Astrocyte of the cerebellum (primary cell): ENCODE measurements around the gene TAGLN2.

Source experiments
- DNase-seq: peaks from one replicate; pipeline ENCODE4 v3.0.0-alpha.2; 2011; ENCODE audit warnings: low read depth
- H3K4me3 ChIP-seq: 2 replicates; pipeline ENCODE4 v1.5.1; 2011; ENCODE audit warnings: mild to moderate bottlenecking, low read depth, low read length, moderate library complexity
- in situ Hi-C: cut with HindIII; loops from 2 replicates; pipeline ENCODE4 v1.10.0; 2017; ENCODE audit warnings: low sequenced_read_pairs
- TF ChIP-seq, protein P1 (sequence below): IDR thresholded peaks from 2 replicates; pipeline ENCODE4 v1.5.1; 2012; ENCODE audit warnings: low read length, low read depth, moderate library complexity, mild to moderate bottlenecking; ENCODE audit errors: missing control alignments

TAGLN2 gene

GRCh38 chr1:159877695-159878444 is 47.4 kb downstream of the TAGLN2 start:
- in situ Hi-C loops: no loop called here
- TF ChIP-seq, protein P1, sequence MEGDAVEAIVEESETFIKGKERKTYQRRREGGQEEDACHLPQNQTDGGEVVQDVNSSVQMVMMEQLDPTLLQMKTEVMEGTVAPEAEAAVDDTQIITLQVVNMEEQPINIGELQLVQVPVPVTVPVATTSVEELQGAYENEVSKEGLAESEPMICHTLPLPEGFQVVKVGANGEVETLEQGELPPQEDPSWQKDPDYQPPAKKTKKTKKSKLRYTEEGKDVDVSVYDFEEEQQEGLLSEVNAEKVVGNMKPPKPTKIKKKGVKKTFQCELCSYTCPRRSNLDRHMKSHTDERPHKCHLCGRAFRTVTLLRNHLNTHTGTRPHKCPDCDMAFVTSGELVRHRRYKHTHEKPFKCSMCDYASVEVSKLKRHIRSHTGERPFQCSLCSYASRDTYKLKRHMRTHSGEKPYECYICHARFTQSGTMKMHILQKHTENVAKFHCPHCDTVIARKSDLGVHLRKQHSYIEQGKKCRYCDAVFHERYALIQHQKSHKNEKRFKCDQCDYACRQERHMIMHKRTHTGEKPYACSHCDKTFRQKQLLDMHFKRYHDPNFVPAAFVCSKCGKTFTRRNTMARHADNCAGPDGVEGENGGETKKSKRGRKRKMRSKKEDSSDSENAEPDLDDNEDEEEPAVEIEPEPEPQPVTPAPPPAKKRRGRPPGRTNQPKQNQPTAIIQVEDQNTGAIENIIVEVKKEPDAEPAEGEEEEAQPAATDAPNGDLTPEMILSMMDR: no peak
- H3K4me3 ChIP-seq: no peak overlapping the region
- DNase-seq: no peak

- TF ChIP-seq, protein P1: no peak
- no peak for DNase-seq
- in situ Hi-C loops: no loop called here
- no peak overlapping the region for H3K4me3 ChIP-seq
These were observed 51.7 kb downstream of the TAGLN2 start for GRCh38 chr1:159873530-159874143.

DNA sequence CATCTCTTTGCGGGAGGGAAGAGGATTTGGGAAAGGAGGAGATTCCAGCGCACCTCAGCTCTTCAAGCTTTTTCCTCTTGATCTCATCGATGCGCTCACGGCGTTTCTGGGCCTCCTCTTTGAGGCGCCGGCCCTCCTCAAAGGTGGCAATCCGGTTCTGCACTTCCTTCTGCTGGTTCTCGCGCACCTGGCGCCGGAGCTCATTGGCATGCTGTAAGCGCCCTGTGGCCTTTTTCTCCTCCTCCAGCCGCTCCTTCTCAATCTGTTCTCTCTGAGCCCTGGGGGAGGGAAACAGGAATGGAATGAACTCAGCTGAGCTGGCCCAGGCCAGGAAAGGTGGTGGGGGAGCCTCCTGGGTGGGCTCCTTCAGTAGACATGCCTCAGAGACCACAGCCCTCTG is 52.4 kb downstream of the TAGLN2 start:
- no peak for DNase-seq
- in situ Hi-C loops: no loop called here
- no peak overlapping the region for H3K4me3 ChIP-seq
- TF ChIP-seq, protein P1: no peak

- DNase-seq: no peak
- in situ Hi-C loops: no loop called here
- no peak overlapping the region for H3K4me3 ChIP-seq
- TF ChIP-seq, protein P1: no peak
These were observed 54.6 kb downstream of the TAGLN2 start for GRCh38 chr1:159870704-159871103.

DNA sequence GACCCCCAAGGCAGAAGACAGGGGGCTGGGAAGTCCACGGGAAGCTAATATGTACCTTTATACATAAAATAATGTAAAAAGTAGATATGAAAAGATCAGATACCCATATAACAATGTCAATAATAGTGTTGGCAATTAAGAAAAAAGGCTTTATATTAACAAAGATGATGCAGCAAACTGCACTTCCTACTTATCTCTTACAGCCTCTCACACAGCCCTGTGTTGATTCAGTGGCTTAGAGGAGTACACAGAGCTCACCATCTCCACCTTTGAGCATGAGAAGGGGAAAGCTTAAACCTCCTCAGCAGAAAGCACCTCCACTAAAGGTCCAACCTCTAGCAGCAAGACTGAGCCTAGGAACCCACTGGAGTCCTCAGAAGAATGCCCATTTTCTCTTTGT is 55.7 kb downstream of the TAGLN2 start:
- no peak overlapping the region for H3K4me3 ChIP-seq
- in situ Hi-C loops: no loop called here
- TF ChIP-seq, protein P1: no peak
- no peak for DNase-seq

GRCh38 chr1:159869173-159869572 is 56.1 kb downstream of the TAGLN2 start:
- TF ChIP-seq, protein P1: no peak
- H3K4me3 ChIP-seq: no peak overlapping the region
- in situ Hi-C loops: no loop called here
- DNase-seq: no peak
